GM19468 (cell line): ENCODE results near the gene MOSMO.

Experiments
- ATAC-seq: cut with Tn5 transposase; IDR thresholded peaks from one replicate; pipeline ENCODE4 v1.9.1; 2021; ENCODE audit warnings: mild to moderate bottlenecking, moderate library complexity, moderate number of reproducible peaks; ENCODE audit not compliant: unreplicated experiment; ENCODE audit errors: extremely low read depth

The MOSMO gene

GRCh38 chr16:22007509-22008214, at the start of gene MOSMO:
MOSMO (plus strand) TSS chr16:22008111; CDS start chr16:22008302, 191 bp downstream.
- ATAC-seq, result no peak

GRCh38 chr16:21959050-21959449, 48.9 kb upstream of the MOSMO start:
- no peak for ATAC-seq

- no peak for ATAC-seq
Measured at GRCh38 chr16:21962475-21962874, 45.4 kb upstream of the MOSMO start.

- no peak for ATAC-seq
Measured at GRCh38 chr16:21963887-21964286, 44.0 kb upstream of the MOSMO start.

GRCh38 chr16:21964353-21964752, 43.6 kb upstream of the MOSMO start:
- ATAC-seq, result no peak

GRCh38 chr16:21971856-21972255, 36.1 kb upstream of the MOSMO start:
- ATAC-seq, result no peak

- ATAC-seq, result no peak
Measured at GRCh38 chr16:21973945-21974344, 34.0 kb upstream of the MOSMO start.

- ATAC-seq, result no peak
Measured at GRCh38 chr16:21980032-21980431, 27.9 kb upstream of the MOSMO start.

- ATAC-seq, result no peak
Measured at GRCh38 chr16:21982108-21982507, 25.8 kb upstream of the MOSMO start.

- ATAC-seq, result no peak
Measured at GRCh38 chr16:21984062-21984461, 23.8 kb upstream of the MOSMO start.

- ATAC-seq, result no peak
Measured at GRCh38 chr16:21985524-21985923, 22.4 kb upstream of the MOSMO start.

GRCh38 chr16:21986692-21987246, 21.1 kb upstream of the MOSMO start:
- no peak for ATAC-seq

- ATAC-seq, result no peak
Measured at GRCh38 chr16:21987498-21987897, 20.4 kb upstream of the MOSMO start.

GRCh38 chr16:21989133-21989532, 18.8 kb upstream of the MOSMO start:
- ATAC-seq, result no peak

GRCh38 chr16:21989751-21990150, 18.2 kb upstream of the MOSMO start:
- no peak for ATAC-seq

- ATAC-seq, result no peak
Measured at GRCh38 chr16:21990381-21990944, 17.4 kb upstream of the MOSMO start.

GRCh38 chr16:21991621-21992020, 16.3 kb upstream of the MOSMO start:
- ATAC-seq, result no peak

- ATAC-seq, result no peak
Measured at GRCh38 chr16:21994856-21995465, 12.9 kb upstream of the MOSMO start.

- ATAC-seq, result no peak
Measured at GRCh38 chr16:21996923-21997696, 10.8 kb upstream of the MOSMO start.

- ATAC-seq, result no peak
Measured at GRCh38 chr16:21997697-21998480, 10.0 kb upstream of the MOSMO start.
